GM12878 (cell line): ENCODE results near the gene MPPED1. TPM values are rescaled to one million over a fixed set of nuclear protein-coding genes. Genes with fewer than 3 reads are reported as not detected.

Experiments used
- ATAC-seq: fragments of 200-7000 bp; cut with Tn5 transposase; 3 replicates; pipeline ENCODE4 v1.9.1; 2020; ENCODE audit warnings: mild to moderate bottlenecking, moderate library complexity
- BruUV-seq: library from RNA; stranded (reverse); fragments of 400-500 nt; replicated peaks from 2 replicates; lab custom pipeline; 2021; lab: Mats Ljungman, UMichigan
- CTCF ChIA-PET: fragments of 300-600 bp; sonication (Branson Sonifier 250); formaldehyde crosslinking; extraction: SDS; loops from one replicate; lab custom pipeline; 2021; ENCODE audit warnings: inconsistent platforms; lab: Yijun Ruan, JAX
- POLR2A ChIA-PET: fragments of 350-600 bp; formaldehyde crosslinking; extraction: SDS; loops from one replicate; lab custom pipeline; 2021; ENCODE audit warnings: inconsistent platforms; lab: Charles Lee
- RAD21 ChIA-PET: fragments of 300-600 bp; sonication (Branson Sonifier 250); formaldehyde crosslinking; loops from one replicate; lab custom pipeline; 2023; ENCODE audit warnings: antibody characterized with exemption; ENCODE audit not compliant: unreplicated experiment; lab: Charles Lee
- SMC1A ChIA-PET: fragments of 300-600 bp; sonication (Branson Sonifier 250); formaldehyde crosslinking; loops from one replicate; lab custom pipeline; 2023; ENCODE audit not compliant: unreplicated experiment, uncharacterized antibody; lab: Charles Lee
- DNase-seq: peaks from one replicate; pipeline ENCODE4 v3.0.0-alpha.2; 2011; ENCODE audit warnings: low read depth, low spot score
- FAIRE-seq: peaks from 3 replicates; lab custom pipeline; 2011; peaks lifted over from hg19 to GRCh38; lab: Jason Lieb, UNC
- H2AFZ ChIP-seq: 2 replicates; pipeline ENCODE4 v1.6.0; 2011; ENCODE audit warnings: low read depth, low read length, control low read depth; ENCODE audit not compliant: control insufficient read depth
- H3K27ac ChIP-seq: 2 replicates; pipeline ENCODE4 v1.5.1; 2011; ENCODE audit warnings: control low read depth; ENCODE audit not compliant: control insufficient read depth, insufficient read depth
- H3K27me3 ChIP-seq, 2 experiments: replicated peaks in 1 of 2; 2 replicates each; pipeline versions ENCODE4 v1.6.0 to v1.6.1; 2011; ENCODE audit warnings: low read length in 1 of 2; ENCODE audit not compliant: control insufficient read depth in 2 of 2, insufficient read depth in 2 of 2
- H3K36me3 ChIP-seq, 2 experiments: 2 replicates each; pipeline ENCODE4 v1.5.1; 2011; ENCODE audit warnings: low read length in 1 of 2; ENCODE audit not compliant: control insufficient read depth in 2 of 2, insufficient read depth in 2 of 2
- H3K4me1 ChIP-seq: 2 replicates; pipeline ENCODE4 v1.6.1; 2011; ENCODE audit warnings: mild to moderate bottlenecking, low read length, moderate library complexity, mixed read lengths; ENCODE audit not compliant: control insufficient read depth, insufficient read depth
- H3K4me2 ChIP-seq: 2 replicates; pipeline ENCODE4 v1.6.0; 2011; ENCODE audit warnings: control low read depth; ENCODE audit not compliant: control insufficient read depth, insufficient read depth
- H3K4me3 ChIP-seq: fragments of 200-600 bp; sonication (generic); 2 replicates; pipeline ENCODE4 v1.5.1; 2016
- H3K79me2 ChIP-seq: 2 replicates; pipeline ENCODE4 v1.6.0; 2011; ENCODE audit warnings: low read length; ENCODE audit not compliant: control insufficient read depth, insufficient read depth
- H3K9ac ChIP-seq: 2 replicates; pipeline ENCODE4 v1.8.0; 2011; ENCODE audit warnings: low read length, control low read depth, mixed read lengths; ENCODE audit not compliant: control insufficient read depth, insufficient read depth
- H3K9me3 ChIP-seq: replicated peaks from 3 replicates; pipeline ENCODE4 v1.5.1; 2011; ENCODE audit warnings: mild to moderate bottlenecking, low read length; ENCODE audit not compliant: control insufficient read depth, insufficient read depth
- H4K20me1 ChIP-seq: 2 replicates; pipeline ENCODE4 v1.6.0; 2011; ENCODE audit not compliant: control insufficient read depth, insufficient read depth
- FOXK2 ChIP-seq: fragments of 450-650 bp; IDR thresholded peaks from 2 replicates; pipeline ENCODE4 v1.6.1; 2017; ENCODE audit warnings: mild to moderate bottlenecking, moderate library complexity
- HCFC1 ChIP-seq: fragments of 150-350 bp; IDR thresholded peaks from 2 replicates; pipeline ENCODE4 v1.6.1; 2014; ENCODE audit warnings: low read length
- KLF5 ChIP-seq: fragments of 450-650 bp; IDR thresholded peaks from 2 replicates; pipeline ENCODE4 v1.6.1; 2014; ENCODE audit warnings: mild to moderate bottlenecking; ENCODE audit not compliant: partially characterized antibody
- NFYA ChIP-seq: IDR thresholded peaks from 2 replicates; pipeline ENCODE4 v1.6.1; 2011; ENCODE audit warnings: low read depth, mild to moderate bottlenecking, low read length, improper control_type of control experiment, borderline replicate concordance
- NFYB ChIP-seq: IDR thresholded peaks from 2 replicates; pipeline ENCODE4 v1.6.1; 2011; ENCODE audit warnings: low read depth, mild to moderate bottlenecking, low read length, improper control_type of control experiment, moderate library complexity; ENCODE audit not compliant: insufficient read depth
- PRDM15 ChIP-seq: fragments of 450-650 bp; formaldehyde crosslinking; IDR thresholded peaks from 2 replicates; pipeline ENCODE4 v1.4.0; 2020; ENCODE audit warnings: mild to moderate bottlenecking, moderate library complexity
- SMARCA5 ChIP-seq: fragments of 450-650 bp; IDR thresholded peaks from 2 replicates; pipeline ENCODE4 v1.6.1; 2017; ENCODE audit warnings: mild to moderate bottlenecking
- WRNIP1 ChIP-seq: IDR thresholded peaks from 2 replicates; pipeline ENCODE4 v1.6.1; 2011; ENCODE audit warnings: low read depth, low read length, improper control_type of control experiment, borderline replicate concordance
- WGBS: methylation state at CpG from one replicate; pipeline ENCODE4 v1.1.6; 2016; ENCODE audit warnings: low lambda C conversion rate; ENCODE audit not compliant: insufficient replicate concordance, insufficient coverage; ENCODE audit errors: missing lambda C conversion rate; 5-methylcytosine and 5-hydroxymethylcytosine counted together
- in situ Hi-C: fragments of 300-500 bp; cut with MboI; formaldehyde crosslinking; loops from 9 replicates; pipeline ENCODE4 v1.14.3; 2018; ENCODE audit warnings: mixed read lengths
- intact Hi-C: fragments of 100-400 bp; cut with micrococcal nuclease; formaldehyde crosslinking; loops from one replicate; pipeline ENCODE4 v1.14.2; 2022; ENCODE audit not compliant: unreplicated experiment
- polyA plus RNA-seq, 11 experiments: library from polyadenylated mRNA; depleted of rRNA in 4 of 11; unstranded in 6 of 11; stranded (reverse) in 5 of 11; fragments of >200 nt; fragmentation: Nextera tagmentation in 4 of 11; fragmentation: Illumina TruSeq in 1 of 11; extraction: Ambion mirVana in 4 of 11; extraction: Trizol in 1 of 11; gene quantifications; 1 replicate in 1 of 11; 2 replicates in 10 of 11; pipeline versions ENCODE4 v1.2.1 to v1.2.3, GENCODE V29; 2011 to 2016; ENCODE audit warnings: inconsistent platforms in 2 of 11, missing spikeins in 2 of 11, low read depth in 1 of 11
- total RNA-seq, 4 experiments: library from RNA; depleted of rRNA in 3 of 4; stranded (reverse); fragments of >200 nt in 3 of 4; fragmentation: Illumina TruSeq in 1 of 4; extraction: Trizol in 1 of 4; gene quantifications; 2 replicates each; pipeline versions ENCODE4 v1.2.1 to v1.2.3, GENCODE V29; 2013 to 2021
- TF ChIP-seq, protein P1 (sequence below): fragments of 450-650 bp; IDR thresholded peaks from 2 replicates; pipeline ENCODE4 v1.6.1; 2016; ENCODE audit warnings: mild to moderate bottlenecking, moderate library complexity, borderline replicate concordance
- TF ChIP-seq, protein P2 (sequence below): fragments of 450-650 bp; formaldehyde crosslinking; IDR thresholded peaks from 2 replicates; pipeline ENCODE4 v1.5.0; 2022; ENCODE audit warnings: mild to moderate bottlenecking, missing genetic modification characterization

MPPED1 gene
- total and polyA plus RNA-seq, 10 of the 15 experiments (the other 5 are each of a cell fraction or from before 2014, with no cell fraction given), result 0.11 TPM; not detected in 9

DNA sequence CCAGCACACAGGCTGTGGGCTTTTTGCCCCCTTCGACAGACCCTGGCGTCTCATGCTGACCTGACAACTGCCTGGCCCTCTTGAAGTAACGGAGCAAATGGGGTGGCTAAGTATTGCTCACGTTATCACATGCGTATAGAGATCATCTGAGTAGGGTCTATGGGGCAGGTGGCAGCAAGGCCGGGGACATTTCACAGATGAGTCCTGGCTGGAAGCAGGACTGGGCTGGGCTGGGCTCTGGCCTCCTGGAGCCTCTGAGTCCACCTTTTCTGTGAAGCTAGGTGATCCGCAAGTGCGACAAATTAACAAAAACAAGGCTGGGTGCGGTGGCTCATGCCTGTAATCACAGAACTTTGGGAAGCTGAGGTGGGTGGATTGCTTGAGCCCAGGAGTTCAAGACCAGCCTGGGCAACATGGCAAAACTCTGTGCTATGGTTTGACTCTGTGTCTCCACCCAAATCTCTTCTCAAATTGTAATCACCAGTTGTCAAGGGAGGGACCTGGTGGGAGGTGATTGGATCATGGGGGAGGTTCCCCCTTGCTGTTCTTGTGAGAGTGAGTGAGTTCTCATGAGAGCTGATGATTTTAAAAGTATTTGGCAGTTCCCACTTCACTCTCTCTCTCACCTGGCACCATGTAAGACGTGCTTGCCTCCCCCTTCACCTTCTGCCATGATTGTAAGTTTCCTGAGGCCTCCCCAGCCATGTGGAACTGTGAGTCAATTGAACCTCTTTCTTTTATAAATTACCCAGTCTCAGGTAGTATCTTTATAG lies 122.0 kb downstream of the MPPED1 start:
- no TSS peak for BruUV-seq
- no peak overlapping the region for H3K9ac ChIP-seq
- WGBS, result 50% methylated on average over 10 of the region's 10 CpGs
- ATAC-seq, result no peak
- ChIA-PET CTCF (no interaction called here), SMC1A (no interaction called here), POLR2A (no interaction called here), RAD21 (no interaction called here)
- no peak overlapping the region for H3K27ac ChIP-seq
- DNase-seq, result no peak
- no peaks in the 10 kb centered on the region for H3K79me2 ChIP-seq
- no peak overlapping the region for H3K4me2 ChIP-seq
- no peaks in the 10 kb centered on the region for H4K20me1 ChIP-seq
- H3K4me3 ChIP-seq, result no peak overlapping the region
- intact Hi-C loops (no loop called here), in situ Hi-C loops (no loop called here)
- no peaks in the 10 kb centered on the region; a peak in 1 of 4 replicates for H3K27me3 ChIP-seq
- no peaks in the 10 kb centered on the region for H3K36me3 ChIP-seq
- no peaks in the 10 kb centered on the region for H3K4me1 ChIP-seq
- H2AFZ ChIP-seq, result no peak overlapping the region
- no peaks in the 10 kb centered on the region for H3K9me3 ChIP-seq
- no peak for FAIRE-seq
- TF ChIP-seq KLF5, result no peak
- TF ChIP-seq, protein P1, sequence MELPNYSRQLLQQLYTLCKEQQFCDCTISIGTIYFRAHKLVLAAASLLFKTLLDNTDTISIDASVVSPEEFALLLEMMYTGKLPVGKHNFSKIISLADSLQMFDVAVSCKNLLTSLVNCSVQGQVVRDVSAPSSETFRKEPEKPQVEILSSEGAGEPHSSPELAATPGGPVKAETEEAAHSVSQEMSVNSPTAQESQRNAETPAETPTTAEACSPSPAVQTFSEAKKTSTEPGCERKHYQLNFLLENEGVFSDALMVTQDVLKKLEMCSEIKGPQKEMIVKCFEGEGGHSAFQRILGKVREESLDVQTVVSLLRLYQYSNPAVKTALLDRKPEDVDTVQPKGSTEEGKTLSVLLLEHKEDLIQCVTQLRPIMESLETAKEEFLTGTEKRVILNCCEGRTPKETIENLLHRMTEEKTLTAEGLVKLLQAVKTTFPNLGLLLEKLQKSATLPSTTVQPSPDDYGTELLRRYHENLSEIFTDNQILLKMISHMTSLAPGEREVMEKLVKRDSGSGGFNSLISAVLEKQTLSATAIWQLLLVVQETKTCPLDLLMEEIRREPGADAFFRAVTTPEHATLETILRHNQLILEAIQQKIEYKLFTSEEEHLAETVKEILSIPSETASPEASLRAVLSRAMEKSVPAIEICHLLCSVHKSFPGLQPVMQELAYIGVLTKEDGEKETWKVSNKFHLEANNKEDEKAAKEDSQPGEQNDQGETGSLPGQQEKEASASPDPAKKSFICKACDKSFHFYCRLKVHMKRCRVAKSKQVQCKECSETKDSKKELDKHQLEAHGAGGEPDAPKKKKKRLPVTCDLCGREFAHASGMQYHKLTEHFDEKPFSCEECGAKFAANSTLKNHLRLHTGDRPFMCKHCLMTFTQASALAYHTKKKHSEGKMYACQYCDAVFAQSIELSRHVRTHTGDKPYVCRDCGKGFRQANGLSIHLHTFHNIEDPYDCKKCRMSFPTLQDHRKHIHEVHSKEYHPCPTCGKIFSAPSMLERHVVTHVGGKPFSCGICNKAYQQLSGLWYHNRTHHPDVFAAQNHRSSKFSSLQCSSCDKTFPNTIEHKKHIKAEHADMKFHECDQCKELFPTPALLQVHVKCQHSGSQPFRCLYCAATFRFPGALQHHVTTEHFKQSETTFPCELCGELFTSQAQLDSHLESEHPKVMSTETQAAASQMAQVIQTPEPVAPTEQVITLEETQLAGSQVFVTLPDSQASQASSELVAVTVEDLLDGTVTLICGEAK, result no peak
- TF ChIP-seq NFYA, result no peak
- no peak for TF ChIP-seq FOXK2
- no peak for TF ChIP-seq HCFC1
- TF ChIP-seq NFYB, result no peak
- TF ChIP-seq PRDM15 (CRISPR knock-in tag), result no peak
- no peak for TF ChIP-seq SMARCA5
- TF ChIP-seq, protein P2, sequence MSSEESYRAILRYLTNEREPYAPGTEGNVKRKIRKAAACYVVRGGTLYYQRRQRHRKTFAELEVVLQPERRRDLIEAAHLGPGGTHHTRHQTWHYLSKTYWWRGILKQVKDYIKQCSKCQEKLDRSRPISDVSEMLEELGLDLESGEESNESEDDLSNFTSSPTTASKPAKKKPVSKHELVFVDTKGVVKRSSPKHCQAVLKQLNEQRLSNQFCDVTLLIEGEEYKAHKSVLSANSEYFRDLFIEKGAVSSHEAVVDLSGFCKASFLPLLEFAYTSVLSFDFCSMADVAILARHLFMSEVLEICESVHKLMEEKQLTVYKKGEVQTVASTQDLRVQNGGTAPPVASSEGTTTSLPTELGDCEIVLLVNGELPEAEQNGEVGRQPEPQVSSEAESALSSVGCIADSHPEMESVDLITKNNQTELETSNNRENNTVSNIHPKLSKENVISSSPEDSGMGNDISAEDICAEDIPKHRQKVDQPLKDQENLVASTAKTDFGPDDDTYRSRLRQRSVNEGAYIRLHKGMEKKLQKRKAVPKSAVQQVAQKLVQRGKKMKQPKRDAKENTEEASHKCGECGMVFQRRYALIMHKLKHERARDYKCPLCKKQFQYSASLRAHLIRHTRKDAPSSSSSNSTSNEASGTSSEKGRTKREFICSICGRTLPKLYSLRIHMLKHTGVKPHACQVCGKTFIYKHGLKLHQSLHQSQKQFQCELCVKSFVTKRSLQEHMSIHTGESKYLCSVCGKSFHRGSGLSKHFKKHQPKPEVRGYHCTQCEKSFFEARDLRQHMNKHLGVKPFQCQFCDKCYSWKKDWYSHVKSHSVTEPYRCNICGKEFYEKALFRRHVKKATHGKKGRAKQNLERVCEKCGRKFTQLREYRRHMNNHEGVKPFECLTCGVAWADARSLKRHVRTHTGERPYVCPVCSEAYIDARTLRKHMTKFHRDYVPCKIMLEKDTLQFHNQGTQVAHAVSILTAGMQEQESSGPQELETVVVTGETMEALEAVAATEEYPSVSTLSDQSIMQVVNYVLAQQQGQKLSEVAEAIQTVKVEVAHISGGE (CRISPR knock-in tag), result no peak
- no peak for TF ChIP-seq WRNIP1
